Skeletal muscle tissue (tissue), 4 donors: Measurements from ENCODE around the gene KLHL18. TPM values are rescaled to one million over a fixed set of nuclear protein-coding genes. Genes with fewer than 3 reads are reported as not detected.
"Not testable (repeated sequence)": the region's sequence is repeated elsewhere in the genome, so short reads cannot be mapped to it uniquely, and the experiment has no call there.

Source experiments
- H3K27ac ChIP-seq: one replicate; pipeline ENCODE4 v1.7.0; 2013; ENCODE audit warnings: mild to moderate bottlenecking, low read depth, low read length, inconsistent platforms
- H3K27me3 ChIP-seq, 3 donors: one replicate each; pipeline ENCODE4 v1.7.0; 2013; ENCODE audit warnings: low read length in 3 of 3; ENCODE audit not compliant: control insufficient read depth in 3 of 3, insufficient read depth in 3 of 3
- H3K36me3 ChIP-seq, 3 donors: one replicate each; pipeline ENCODE4 v1.7.0; 2013; ENCODE audit warnings: low read length in 3 of 3; ENCODE audit not compliant: control insufficient read depth in 3 of 3, insufficient read depth in 3 of 3
- H3K4me1 ChIP-seq, 3 donors: one replicate each; pipeline ENCODE4 v1.7.0; 2013; ENCODE audit warnings: low read length in 3 of 3, mild to moderate bottlenecking in 3 of 3; ENCODE audit not compliant: control insufficient read depth in 3 of 3, insufficient read depth in 3 of 3
- H3K4me3 ChIP-seq, 3 donors: one replicate each; pipeline ENCODE4 v1.7.0; 2013; ENCODE audit warnings: low read length in 3 of 3
- H3K9ac ChIP-seq, 3 donors: one replicate each; pipeline ENCODE4 v1.7.0; 2013; ENCODE audit warnings: low read length in 3 of 3, mild to moderate bottlenecking in 3 of 3, moderate library complexity in 2 of 3, low read depth in 1 of 3
- H3K9me3 ChIP-seq, 3 donors: one replicate each; pipeline ENCODE4 v1.7.0; 2013; ENCODE audit warnings: low read length in 3 of 3; ENCODE audit not compliant: control insufficient read depth in 3 of 3
- total RNA-seq: library from RNA; depleted of rRNA; stranded (reverse); fragments of >200 nt; gene quantifications from one replicate; pipeline ENCODE4 v1.2.3, GENCODE V29; 2014
- donor health status: Osteomylitis.

The KLHL18 gene
- 11.5 TPM for total RNA-seq

GRCh38 chr3:47282424-47283192 lies at the start of gene KLHL18, which contains the start of gene KIF9:
Gene KLHL18 (plus strand): TSS chr3:47282944. CDS start chr3:47282966, 22 bp downstream.
Gene KIF9 (minus strand): TSS chr3:47282799. CDS start chr3:47277374, 5,425 bp downstream.
- Histone ChIP-seq H3K4me3 (peak within 1 kb of the TSS; percentile 94 to 99 (median 96)), H3K27ac (peak within 1 kb of the TSS; percentile 93), H3K27me3 (no peaks in the 10 kb centered on the region), H3K36me3 (peaks cover 0 to 7% (median 5%) of the 10 kb centered on the region in 3 donors), H3K9me3 (no peaks in the 10 kb centered on the region), H3K4me1 (peaks cover 16 to 27% (median 24%) of the 10 kb centered on the region in 3 donors), H3K9ac (peak within 1 kb of the TSS; percentile 91)

GRCh38 chr3:47238017-47238416 lies 44.7 kb upstream of the KLHL18 start:
- no peaks in the 10 kb centered on the region for H3K4me1 ChIP-seq

DNA sequence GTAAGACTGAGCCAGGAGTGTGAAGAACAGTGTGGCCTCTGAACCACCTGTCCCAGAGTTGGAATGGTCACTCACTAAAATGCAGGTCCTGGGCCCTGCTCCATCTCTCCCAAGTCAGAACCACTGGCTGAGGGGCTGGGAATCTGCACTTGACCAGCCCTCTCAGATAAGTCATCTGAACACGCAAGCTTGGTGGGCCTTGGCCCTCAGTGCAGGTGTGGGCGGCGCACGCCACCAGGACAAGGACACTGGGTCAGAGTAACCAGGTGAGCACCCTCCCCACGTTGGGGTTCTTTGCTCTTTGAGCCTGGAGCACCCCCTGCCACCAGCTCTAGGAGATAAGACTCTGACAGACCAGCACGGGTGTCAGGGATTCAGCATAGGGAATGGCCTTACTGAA lies 42.8 kb upstream of the KLHL18 start:
- Histone ChIP-seq H3K27ac (no peak overlapping the region), H3K27me3 (no peaks in the 10 kb centered on the region), H3K4me1 (no peaks in the 10 kb centered on the region), H3K9ac (no peak overlapping the region), H3K36me3 (no peaks in the 10 kb centered on the region), H3K4me3 (no peak overlapping the region), H3K9me3 (no peaks in the 10 kb centered on the region)

More at GRCh38 chr3:47238017-47238416, 44.7 kb upstream of the KLHL18 start:
- no peaks in the 10 kb centered on the region for H3K36me3 ChIP-seq
- no peak overlapping the region for H3K4me3 ChIP-seq
- no peak overlapping the region for H3K27ac ChIP-seq
- H3K9ac ChIP-seq = no peak overlapping the region
- no peaks in the 10 kb centered on the region for H3K9me3 ChIP-seq
- H3K27me3 ChIP-seq = no peaks in the 10 kb centered on the region

DNA sequence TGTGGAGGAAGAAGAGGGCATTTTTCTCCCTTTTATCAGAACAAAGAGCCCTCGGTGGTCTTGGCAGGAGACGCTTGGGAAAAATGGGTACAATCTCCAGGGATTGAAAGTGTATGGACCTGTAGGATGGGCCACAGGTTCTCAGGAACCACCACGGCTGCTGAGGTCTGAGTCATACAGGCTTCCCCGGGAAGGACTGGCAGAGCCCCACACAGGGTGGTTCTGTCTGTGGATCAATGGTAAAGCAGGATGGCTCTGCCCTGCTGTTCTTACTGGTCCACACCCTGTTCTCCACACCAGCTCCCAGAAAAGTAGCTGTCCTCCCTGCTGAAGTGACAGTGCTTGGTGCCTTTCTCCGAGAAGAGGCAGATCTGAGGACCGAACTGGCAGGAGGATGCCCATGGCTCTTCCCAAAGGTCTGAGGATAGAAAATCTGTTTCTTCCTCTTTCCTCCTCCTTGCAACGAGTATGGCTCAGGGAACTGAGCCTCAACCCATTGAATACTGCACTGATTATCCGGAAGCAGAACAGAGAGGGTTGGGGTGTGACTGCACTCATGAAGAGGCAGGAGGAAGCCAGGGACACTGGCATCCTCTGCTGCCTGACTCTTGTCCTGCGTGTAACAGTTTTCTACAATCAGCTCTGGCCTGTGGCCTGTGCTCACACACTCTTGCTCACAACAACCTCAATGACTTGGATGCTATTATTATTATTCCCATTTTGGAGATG lies 39.2 kb upstream of the KLHL18 start:
- H3K36me3 ChIP-seq = no peaks in the 10 kb centered on the region
- H3K4me1 ChIP-seq = no peaks in the 10 kb centered on the region
- no peak overlapping the region for H3K9ac ChIP-seq
- H3K27me3 ChIP-seq = no peaks in the 10 kb centered on the region
- H3K4me3 ChIP-seq = no peak overlapping the region
- no peak overlapping the region for H3K27ac ChIP-seq
- H3K9me3 ChIP-seq = no peaks in the 10 kb centered on the region

- H3K27me3 ChIP-seq = no peaks in the 10 kb centered on the region
- no peak overlapping the region for H3K9ac ChIP-seq
- H3K27ac ChIP-seq = no peak overlapping the region
- no peak overlapping the region for H3K4me3 ChIP-seq
- H3K4me1 ChIP-seq = no peaks in the 10 kb centered on the region
- H3K9me3 ChIP-seq = no peaks in the 10 kb centered on the region
- H3K36me3 ChIP-seq = no peaks in the 10 kb centered on the region
Observed at GRCh38 chr3:47244531-47245100, 38.1 kb upstream of the KLHL18 start.

- H3K27ac ChIP-seq = no peak overlapping the region
- H3K4me3 ChIP-seq = no peak overlapping the region
- no peak overlapping the region for H3K9ac ChIP-seq
- H3K9me3 ChIP-seq = no peaks in the 10 kb centered on the region
- no peaks in the 10 kb centered on the region for H3K27me3 ChIP-seq
- no peaks in the 10 kb centered on the region for H3K4me1 ChIP-seq
- H3K36me3 ChIP-seq = no peaks in the 10 kb centered on the region
Observed at GRCh38 chr3:47245271-47245670, 37.5 kb upstream of the KLHL18 start.

DNA sequence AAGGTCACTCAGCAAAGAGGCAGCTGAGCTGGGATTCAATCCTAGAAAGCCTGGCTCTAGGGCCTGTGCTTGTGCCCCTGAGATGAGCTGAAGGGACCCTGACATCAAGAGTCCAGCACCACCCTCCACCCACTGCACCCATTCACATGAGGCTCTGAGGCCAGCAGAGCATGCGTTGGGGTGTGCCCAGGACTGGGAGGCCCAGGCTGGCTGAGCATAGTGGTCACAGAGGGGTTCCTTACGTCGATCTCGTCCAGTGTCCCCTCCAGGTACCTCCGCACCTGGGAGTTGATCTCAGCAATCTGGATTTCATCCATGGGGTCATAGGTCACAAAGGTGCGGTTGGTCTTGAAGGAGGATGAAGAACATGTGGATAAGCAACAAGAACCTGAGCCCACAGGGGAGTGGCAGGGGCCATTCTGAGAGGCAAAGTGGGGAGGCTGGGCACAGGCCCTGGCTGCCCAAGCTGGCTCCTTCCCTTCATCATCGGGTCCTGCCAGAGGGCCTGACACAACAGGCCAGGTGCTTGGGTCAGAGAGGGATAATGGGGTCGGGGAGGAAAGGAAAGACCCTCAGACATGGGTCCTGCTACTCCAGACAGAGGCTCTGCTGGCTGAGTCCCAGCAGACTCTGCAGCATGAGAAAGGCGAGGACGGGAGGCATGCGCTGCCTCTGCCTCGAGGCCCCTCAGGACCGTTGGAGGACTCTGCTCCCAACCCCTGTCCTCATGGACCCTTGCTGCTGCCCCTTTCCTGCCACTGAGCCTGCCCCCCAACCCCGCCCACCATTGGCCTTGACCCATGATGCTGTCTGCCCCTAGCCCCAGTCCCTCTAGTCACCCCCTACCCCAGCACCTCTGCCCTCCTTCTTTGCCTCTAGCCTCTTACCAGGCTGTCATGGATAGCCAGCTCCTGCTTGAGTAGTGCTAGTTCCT lies 35.3 kb upstream of the KLHL18 start:
- Histone ChIP-seq H3K4me1 (peaks cover 7 to 14% (median 11%) of the 10 kb centered on the region in 3 donors), H3K9me3 (no peaks in the 10 kb centered on the region), H3K36me3 (no peaks in the 10 kb centered on the region), H3K27ac (no peak overlapping the region), H3K4me3 (no peak overlapping the region), H3K27me3 (no peaks in the 10 kb centered on the region), H3K9ac (no peak overlapping the region)

GRCh38 chr3:47250309-47251060 lies 32.3 kb upstream of the KLHL18 start:
- Histone ChIP-seq H3K27ac (peak overlapping the region; percentile 62), H3K4me3 (no peak overlapping the region), H3K9ac (no peak overlapping the region), H3K27me3 (no peaks in the 10 kb centered on the region), H3K36me3 (no peaks in the 10 kb centered on the region), H3K4me1 (peaks cover 7 to 14% (median 11%) of the 10 kb centered on the region in 3 donors), H3K9me3 (no peaks in the 10 kb centered on the region)

DNA sequence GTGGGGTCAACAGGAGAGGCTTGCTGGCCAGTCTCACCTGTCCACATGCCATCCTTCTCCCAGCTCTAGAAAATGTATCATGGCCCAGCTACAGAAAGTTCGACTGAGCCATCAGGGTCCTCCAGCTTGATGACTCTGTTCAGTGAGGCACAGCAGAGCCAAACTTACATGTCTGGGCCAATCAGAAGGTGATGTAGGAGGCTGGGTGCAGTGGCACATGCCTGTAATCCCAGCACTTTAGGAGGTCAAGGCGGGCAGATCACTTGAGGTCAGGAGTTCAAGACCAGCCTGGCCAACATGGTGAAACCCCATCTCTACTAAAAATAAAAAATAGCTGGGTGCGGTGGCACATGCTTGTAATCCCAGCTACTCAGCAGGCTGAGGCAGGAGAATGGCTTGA lies 31.7 kb upstream of the KLHL18 start:
- peaks cover 7 to 14% (median 11%) of the 10 kb centered on the region in 3 donors for H3K4me1 ChIP-seq
- H3K9ac ChIP-seq, H3K4me3 ChIP-seq, H3K9me3 ChIP-seq, H3K36me3 ChIP-seq, H3K27me3 ChIP-seq: not testable (repeated sequence)
- H3K27ac ChIP-seq = peak overlapping the region; percentile 62
